Measurements from ENCODE around the gene LAMA5.

Gene LAMA5

DNA sequence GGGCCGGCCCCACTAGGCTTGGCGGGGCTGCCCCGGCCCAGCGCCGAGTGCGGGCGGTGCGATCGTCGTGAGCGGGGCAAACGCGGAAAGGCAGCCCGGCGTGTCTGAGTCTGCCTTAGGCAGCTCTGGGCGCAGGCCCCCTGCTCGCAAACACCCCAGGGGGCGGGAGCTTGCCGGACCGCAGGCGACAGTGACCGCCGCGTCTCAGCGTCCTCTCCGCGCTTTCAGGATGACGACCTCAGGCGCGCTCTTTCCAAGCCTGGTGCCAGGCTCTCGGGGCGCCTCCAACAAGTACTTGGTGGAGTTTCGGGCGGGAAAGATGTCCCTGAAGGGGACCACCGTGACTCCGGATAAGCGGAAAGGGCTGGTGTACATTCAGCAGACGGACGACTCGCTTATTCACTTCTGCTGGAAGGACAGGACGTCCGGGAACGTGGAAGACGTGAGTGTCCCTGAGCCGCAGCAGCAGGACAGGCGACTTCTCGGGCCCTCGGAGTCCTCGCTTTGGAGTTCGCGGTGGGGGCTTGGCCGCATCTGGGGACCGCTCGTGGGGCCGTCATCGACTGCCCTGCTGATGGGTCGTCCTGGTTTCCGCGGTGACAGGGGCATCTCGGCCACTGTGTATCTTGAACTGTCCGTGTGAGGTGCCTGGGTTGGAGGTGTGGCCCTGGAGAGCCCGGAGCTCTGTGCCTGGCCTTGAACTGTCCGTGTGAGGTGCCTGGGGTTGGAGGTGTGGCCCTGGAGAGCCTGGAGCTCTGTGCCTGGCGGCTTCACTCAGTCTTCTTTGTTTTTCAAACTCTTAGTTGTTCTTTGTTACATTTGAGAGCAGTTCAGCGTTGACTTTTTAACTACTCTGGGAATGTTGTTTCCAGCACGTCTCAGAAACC, 63.5 kb downstream of the LAMA5 start:
- TF ChIP-seq EZH2phosphoT487 (IDR thresholded peaks at IDR 0.05; ENCODE audit: low read length), result no peak
- TF ChIP-seq EZH2 (optimal IDR thresholded peaks at IDR 0.05; ENCODE audit: low read depth, low read length), result no peak
- TF ChIP-seq, protein P1, sequence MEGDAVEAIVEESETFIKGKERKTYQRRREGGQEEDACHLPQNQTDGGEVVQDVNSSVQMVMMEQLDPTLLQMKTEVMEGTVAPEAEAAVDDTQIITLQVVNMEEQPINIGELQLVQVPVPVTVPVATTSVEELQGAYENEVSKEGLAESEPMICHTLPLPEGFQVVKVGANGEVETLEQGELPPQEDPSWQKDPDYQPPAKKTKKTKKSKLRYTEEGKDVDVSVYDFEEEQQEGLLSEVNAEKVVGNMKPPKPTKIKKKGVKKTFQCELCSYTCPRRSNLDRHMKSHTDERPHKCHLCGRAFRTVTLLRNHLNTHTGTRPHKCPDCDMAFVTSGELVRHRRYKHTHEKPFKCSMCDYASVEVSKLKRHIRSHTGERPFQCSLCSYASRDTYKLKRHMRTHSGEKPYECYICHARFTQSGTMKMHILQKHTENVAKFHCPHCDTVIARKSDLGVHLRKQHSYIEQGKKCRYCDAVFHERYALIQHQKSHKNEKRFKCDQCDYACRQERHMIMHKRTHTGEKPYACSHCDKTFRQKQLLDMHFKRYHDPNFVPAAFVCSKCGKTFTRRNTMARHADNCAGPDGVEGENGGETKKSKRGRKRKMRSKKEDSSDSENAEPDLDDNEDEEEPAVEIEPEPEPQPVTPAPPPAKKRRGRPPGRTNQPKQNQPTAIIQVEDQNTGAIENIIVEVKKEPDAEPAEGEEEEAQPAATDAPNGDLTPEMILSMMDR (IDR thresholded peaks at IDR 0.05; ENCODE audit: low read length), result no peak
- no peak overlapping the region for H2AFZ ChIP-seq (ENCODE audit: low read length)
- peaks cover 30% of the 10 kb centered on the region for H4K20me1 ChIP-seq (ENCODE audit: insufficient read depth, low read length)
- peak overlapping the region; percentile 56 for H3K27ac ChIP-seq (ENCODE audit: low read length)
- peaks cover 15% of the 10 kb centered on the region for H3K36me3 ChIP-seq (replicated peaks; ENCODE audit: insufficient read depth, low read length)
- peaks cover 50% of the 10 kb centered on the region for H3K79me2 ChIP-seq (ENCODE audit: low read length)
- H3F3A ChIP-seq (ENCODE audit: insufficient read depth, low read length), result peaks cover 11% of the 10 kb centered on the region; the same call in 1 of the 2 replicates
- peak overlapping the region; percentile 95 for H3K4me2 ChIP-seq (ENCODE audit: low read depth, low read length)
- peak overlapping the region; percentile 91 for H3K9ac ChIP-seq (ENCODE audit: low read length)
- peaks cover 9% of the 10 kb centered on the region for H3K4me1 ChIP-seq (ENCODE audit: low read length)
- H3K9me2 ChIP-seq (replicated peaks; ENCODE audit: insufficient read depth, low read length), result no peaks in the 10 kb centered on the region
- DNase-seq, result peak; percentile 26
- no peaks in the 10 kb centered on the region for H3K27me3 ChIP-seq (replicated peaks; ENCODE audit: insufficient read depth, low read length)
- H3K9me3 ChIP-seq (replicated peaks; ENCODE audit: insufficient read depth, low read length), result no peaks in the 10 kb centered on the region
- peak overlapping the region; percentile 85 for H3K4me3 ChIP-seq (ENCODE audit: low read length)

DNA sequence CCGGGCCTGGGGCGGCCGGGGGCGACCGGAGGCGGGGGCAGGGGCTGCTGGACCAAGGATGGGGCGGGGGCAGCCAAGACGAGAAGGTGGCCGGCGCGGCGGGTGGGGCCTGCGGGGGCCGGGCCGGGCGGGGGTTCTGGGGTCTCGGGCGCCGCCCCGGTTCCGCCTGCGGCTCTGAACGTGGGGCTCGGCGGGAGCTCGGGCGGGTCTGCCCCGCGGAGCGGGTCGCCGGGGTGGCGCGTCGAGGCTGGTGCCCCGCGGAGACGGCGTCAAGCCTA, 64.1 kb downstream of the LAMA5 start:
- peak overlapping the region; percentile 87; the same call in 1 of the 2 replicates for H3K27ac ChIP-seq (ENCODE audit: low read length)
- TF ChIP-seq EZH2 (optimal IDR thresholded peaks at IDR 0.05; ENCODE audit: low read depth, low read length) (no peak), EZH2phosphoT487 (IDR thresholded peaks at IDR 0.05; ENCODE audit: low read length) (no peak)
- TF ChIP-seq, protein P1 (IDR thresholded peaks at IDR 0.05; ENCODE audit: low read length), result no peak
- peaks cover 30% of the 10 kb centered on the region for H4K20me1 ChIP-seq (ENCODE audit: insufficient read depth, low read length)
- no peaks in the 10 kb centered on the region for H3K27me3 ChIP-seq (replicated peaks; ENCODE audit: insufficient read depth, low read length)
- peak overlapping the region; percentile 85 for H3K4me3 ChIP-seq (ENCODE audit: low read length)
- peak overlapping the region; percentile 91 for H3K9ac ChIP-seq (ENCODE audit: low read length)
- H3F3A ChIP-seq (ENCODE audit: insufficient read depth, low read length), result peaks cover 11% of the 10 kb centered on the region; the same call in 1 of the 2 replicates
- DNase-seq, result no peak
- no peaks in the 10 kb centered on the region for H3K9me3 ChIP-seq (replicated peaks; ENCODE audit: insufficient read depth, low read length)
- H3K79me2 ChIP-seq (ENCODE audit: low read length), result peaks cover 49% of the 10 kb centered on the region
- H3K4me2 ChIP-seq (ENCODE audit: low read depth, low read length), result peak overlapping the region; percentile 95; the same call in 1 of the 2 replicates
- H3K36me3 ChIP-seq (replicated peaks; ENCODE audit: insufficient read depth, low read length), result peaks cover 15% of the 10 kb centered on the region
- H2AFZ ChIP-seq (ENCODE audit: low read length), result no peak overlapping the region
- H3K9me2 ChIP-seq (replicated peaks; ENCODE audit: insufficient read depth, low read length), result no peaks in the 10 kb centered on the region
- peaks cover 9% of the 10 kb centered on the region for H3K4me1 ChIP-seq (ENCODE audit: low read length)

DNA sequence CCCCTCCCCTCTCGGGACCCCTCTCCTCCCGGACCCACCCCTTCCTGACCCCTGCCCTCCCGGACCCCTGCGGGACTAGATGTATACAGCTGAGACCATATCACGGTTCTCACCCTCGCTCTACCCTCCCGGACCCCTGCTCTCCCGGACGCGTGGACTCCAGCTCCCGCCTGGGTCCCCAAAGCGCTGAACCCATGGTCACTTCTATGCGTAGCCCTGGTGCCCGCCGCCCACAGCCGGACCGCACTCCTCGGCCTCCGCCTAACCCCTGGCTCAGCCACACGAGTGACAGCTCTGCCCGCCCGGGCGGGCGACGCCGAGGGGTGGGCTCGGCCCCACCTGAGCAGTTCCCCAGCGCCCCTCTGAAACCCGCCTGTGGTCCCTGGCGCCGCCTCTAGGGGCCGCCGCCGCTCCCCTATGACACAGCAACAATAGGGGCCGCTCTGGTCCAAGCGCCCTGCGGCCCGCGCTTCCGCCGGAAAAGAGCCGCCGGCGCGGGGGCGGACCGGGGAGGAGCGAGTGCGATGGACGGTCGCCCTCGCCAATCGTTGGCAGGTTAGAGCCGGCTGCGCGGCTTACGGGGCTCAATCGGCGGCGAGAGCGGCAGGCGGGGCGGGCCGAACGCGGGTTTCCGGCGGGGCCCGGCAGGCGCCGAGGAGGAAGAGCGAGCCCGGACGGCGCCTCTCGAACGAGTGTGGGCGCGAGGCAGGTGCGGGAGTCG, 64.6 kb downstream of the LAMA5 start, which contains the start of gene ADRM1:
Gene ADRM1, plus strand, starts transcription at position 657 of the 721 bp plus-strand sequence. CDS start 572 bp downstream, outside the sequence.
- peaks cover 15% of the 10 kb centered on the region for H3K36me3 ChIP-seq (replicated peaks; ENCODE audit: insufficient read depth, low read length)
- H3K27me3 ChIP-seq (replicated peaks; ENCODE audit: insufficient read depth, low read length), result no peaks in the 10 kb centered on the region

More for the DNA sequence above, 64.6 kb downstream of the LAMA5 start, which contains the start of gene ADRM1:
- TF ChIP-seq EZH2phosphoT487 (IDR thresholded peaks at IDR 0.05; ENCODE audit: low read length), result no peak
- TF ChIP-seq, protein P1 (IDR thresholded peaks at IDR 0.05; ENCODE audit: low read length), result peak; percentile 89
- H3K27ac ChIP-seq (ENCODE audit: low read length), result peak within 1 kb of the TSS; percentile 87
- peak within 1 kb of the TSS; percentile 72 for H2AFZ ChIP-seq (ENCODE audit: low read length)
- peaks cover 45% of the 10 kb centered on the region for H3K79me2 ChIP-seq (ENCODE audit: low read length)
- H3F3A ChIP-seq (ENCODE audit: insufficient read depth, low read length), result peaks cover 11% of the 10 kb centered on the region; the same call in 1 of the 2 replicates
- peaks cover 9% of the 10 kb centered on the region for H3K4me1 ChIP-seq (ENCODE audit: low read length)
- peak; percentile 96 for DNase-seq
- H3K4me2 ChIP-seq (ENCODE audit: low read depth, low read length), result peak within 1 kb of the TSS; percentile 95
- H4K20me1 ChIP-seq (ENCODE audit: insufficient read depth, low read length), result peaks cover 30% of the 10 kb centered on the region
- peak within 1 kb of the TSS; percentile 85 for H3K4me3 ChIP-seq (ENCODE audit: low read length)
- H3K9me3 ChIP-seq (replicated peaks; ENCODE audit: insufficient read depth, low read length), result no peaks in the 10 kb centered on the region
- peak within 1 kb of the TSS; percentile 91 for H3K9ac ChIP-seq (ENCODE audit: low read length)
- H3K9me2 ChIP-seq (replicated peaks; ENCODE audit: insufficient read depth, low read length), result no peaks in the 10 kb centered on the region

All from MM.1S (cell line).